Mesendoderm (in vitro differentiated cells): ENCODE results near the gene DDRGK1.

ENCODE experiments used
- DNase-seq: peaks from one replicate; pipeline ENCODE4 v3.0.0; 2013
- H2AK5ac ChIP-seq: 2 replicates; pipeline ENCODE4 v1.6.1; 2013; ENCODE audit warnings: low read length, inconsistent platforms
- H2BK120ac ChIP-seq: 2 replicates; pipeline ENCODE4 v1.6.1; 2013; ENCODE audit warnings: low read depth, mild to moderate bottlenecking, low read length, moderate library complexity, mixed read lengths
- H2BK15ac ChIP-seq: replicated peaks from 2 replicates; pipeline ENCODE4 v1.6.1; 2013; ENCODE audit warnings: low read depth, mild to moderate bottlenecking, moderate library complexity
- H2BK5ac ChIP-seq: 2 replicates; pipeline ENCODE4 v1.6.1; 2013; ENCODE audit warnings: low read length, inconsistent platforms
- H3K18ac ChIP-seq: 2 replicates; pipeline ENCODE4 v1.6.1; 2013; ENCODE audit warnings: mild to moderate bottlenecking, low read length, mixed read lengths
- H3K23ac ChIP-seq: one replicate; pipeline ENCODE4 v1.6.1; 2013; ENCODE audit warnings: low read length
- H3K27ac ChIP-seq: 2 replicates; pipeline ENCODE4 v1.5.1; 2013; ENCODE audit warnings: low read depth, mild to moderate bottlenecking, inconsistent platforms, low read length, moderate library complexity
- H3K27me3 ChIP-seq: 2 replicates; pipeline ENCODE4 v1.6.1; 2013; ENCODE audit warnings: low read length, control low read depth, mild to moderate bottlenecking, inconsistent platforms; ENCODE audit not compliant: insufficient read depth, poor library complexity
- H3K36me3 ChIP-seq: 2 replicates; pipeline ENCODE4 v1.6.1; 2013; ENCODE audit warnings: low read length, inconsistent platforms; ENCODE audit not compliant: control insufficient read depth, insufficient read depth
- H3K4ac ChIP-seq: one replicate; pipeline ENCODE4 v1.6.1; 2013; ENCODE audit warnings: low read depth, mild to moderate bottlenecking, low read length, moderate library complexity
- H3K4me1 ChIP-seq: 2 replicates; pipeline ENCODE4 v1.6.1; 2013; ENCODE audit warnings: low read depth, low read length, inconsistent platforms; ENCODE audit not compliant: control insufficient read depth
- H3K4me2 ChIP-seq: 2 replicates; pipeline ENCODE4 v1.6.1; 2013; ENCODE audit warnings: low read length
- H3K4me3 ChIP-seq: 2 replicates; pipeline ENCODE4 v1.5.1; 2013; ENCODE audit warnings: mild to moderate bottlenecking, low read length
- H3K56ac ChIP-seq: one replicate; pipeline ENCODE4 v1.6.1; 2013; ENCODE audit warnings: low read length
- H3K79me1 ChIP-seq: 2 replicates; pipeline ENCODE4 v1.6.1; 2013; ENCODE audit warnings: low read length, inconsistent platforms
- H3K79me2 ChIP-seq: 2 replicates; pipeline ENCODE4 v1.6.1; 2013; ENCODE audit warnings: mild to moderate bottlenecking, low read length; ENCODE audit not compliant: control insufficient read depth, insufficient read depth
- H3K9ac ChIP-seq: 2 replicates; pipeline ENCODE4 v1.6.1; 2013; ENCODE audit warnings: low read length, inconsistent platforms
- H4K5ac ChIP-seq: one replicate; pipeline ENCODE4 v1.6.1; 2013; ENCODE audit warnings: low read length
- H4K8ac ChIP-seq: one replicate; pipeline ENCODE4 v1.6.1; 2013; ENCODE audit warnings: low read depth, mild to moderate bottlenecking, control low read depth, low read length, moderate library complexity
- WGBS: extraction: QIAGEN DNeasy Blood & Tissue Kit; methylation state at CpG from one replicate; pipeline ENCODE4 v1.1.7; 2013; ENCODE audit warnings: low lambda C conversion rate, missing lambda C conversion rate; ENCODE audit not compliant: insufficient coverage; ENCODE audit errors: extremely low coverage; 5-methylcytosine and 5-hydroxymethylcytosine counted together

DDRGK1 gene

DNA sequence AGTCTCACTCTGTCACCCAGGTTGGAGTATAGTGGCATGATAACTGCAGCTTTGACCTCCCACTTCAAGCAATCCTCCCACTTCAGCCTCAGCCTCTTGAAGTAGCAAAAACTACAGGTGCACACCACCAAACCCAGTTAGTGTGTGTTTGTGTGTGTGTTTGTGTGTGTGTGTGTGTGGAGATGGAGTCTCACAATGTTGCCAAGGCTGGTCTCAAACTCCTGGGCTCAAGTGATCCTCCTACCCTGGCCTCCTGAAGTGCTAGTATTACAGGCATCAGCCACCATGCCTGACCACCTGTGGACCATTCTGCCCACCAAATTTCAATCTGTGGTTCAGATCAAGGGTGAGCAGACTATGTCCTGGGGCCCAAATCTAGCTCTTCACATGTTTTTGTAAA is 53.6 kb downstream of the DDRGK1 start:
- H3K23ac ChIP-seq = no peak overlapping the region
- no peak overlapping the region for H2BK5ac ChIP-seq
- no peak overlapping the region for H2BK15ac ChIP-seq
- H3K79me1 ChIP-seq = peaks cover 19% of the 10 kb centered on the region
- no peak overlapping the region for H3K4ac ChIP-seq
- no peak overlapping the region for H4K8ac ChIP-seq
- DNase-seq = no peak
- H3K18ac ChIP-seq = no peak overlapping the region
- H3K4me2 ChIP-seq = no peak overlapping the region
- peaks cover 17% of the 10 kb centered on the region for H3K79me2 ChIP-seq
- H3K56ac ChIP-seq = no peak overlapping the region
- no peak overlapping the region for H3K4me3 ChIP-seq
- no peaks in the 10 kb centered on the region for H3K4me1 ChIP-seq
- H3K9ac ChIP-seq = no peak overlapping the region
- H2AK5ac ChIP-seq = no peak overlapping the region
- H2BK120ac ChIP-seq = no peak overlapping the region
- H3K27me3 ChIP-seq = no peaks in the 10 kb centered on the region
- H3K27ac ChIP-seq = no peak overlapping the region
- no peak overlapping the region for H4K5ac ChIP-seq
- H3K36me3 ChIP-seq = peaks cover 2% of the 10 kb centered on the region

- Histone ChIP-seq H3K27me3 (no peaks in the 10 kb centered on the region), H3K4me3 (no peak overlapping the region), H3K4me1 (no peaks in the 10 kb centered on the region), H2BK120ac (no peak overlapping the region), H2BK5ac (no peak overlapping the region), H3K4me2 (no peak overlapping the region), H3K56ac (no peak overlapping the region), H3K18ac (no peak overlapping the region), H3K27ac (no peak overlapping the region), H3K23ac (no peak overlapping the region), H2BK15ac (no peak overlapping the region), H3K36me3 (peaks cover 2% of the 10 kb centered on the region), H4K5ac (no peak overlapping the region), H2AK5ac (no peak overlapping the region), H3K9ac (no peak overlapping the region), H3K79me2 (peaks cover 3% of the 10 kb centered on the region), H3K4ac (no peak overlapping the region), H4K8ac (no peak overlapping the region), H3K79me1 (peaks cover 14% of the 10 kb centered on the region)
- DNase-seq = no peak
- WGBS = no CpG with 5 or more reads among the region's 10 CpGs
Observed at GRCh38 chr20:3146732-3147341, 57.6 kb downstream of the DDRGK1 start.

- no peaks in the 10 kb centered on the region for H3K79me2 ChIP-seq
- no peaks in the 10 kb centered on the region for H3K4me1 ChIP-seq
- no CpG with 5 or more reads among the region's 3 CpGs for WGBS
- H3K18ac ChIP-seq = no peak overlapping the region
- no peaks in the 10 kb centered on the region for H3K27me3 ChIP-seq
- no peak overlapping the region for H3K4me3 ChIP-seq
- no peak overlapping the region for H3K4ac ChIP-seq
- H4K8ac ChIP-seq = no peak overlapping the region
- H2BK15ac ChIP-seq = no peak overlapping the region
- no peak overlapping the region for H2AK5ac ChIP-seq
- H4K5ac ChIP-seq = no peak overlapping the region
- H3K79me1 ChIP-seq = peaks cover 2% of the 10 kb centered on the region
- H3K56ac ChIP-seq = no peak overlapping the region
- no peak overlapping the region for H3K27ac ChIP-seq
- no peak overlapping the region for H2BK120ac ChIP-seq
- no peaks in the 10 kb centered on the region for H3K36me3 ChIP-seq
- no peak for DNase-seq
- H3K23ac ChIP-seq = no peak overlapping the region
- no peak overlapping the region for H2BK5ac ChIP-seq
- H3K4me2 ChIP-seq = no peak overlapping the region
- H3K9ac ChIP-seq = no peak overlapping the region
Observed at GRCh38 chr20:3141757-3142156, 62.7 kb downstream of the DDRGK1 start.
